ACC112 (cell line): ENCODE results near the gene ARHGAP15.

ENCODE experiments used
- H2AFZ ChIP-seq: fragments of 200-600 bp; sonication (generic); one replicate; pipeline ENCODE4 v1.6.0; 2017; ENCODE audit warnings: antibody characterized with exemption, low read length; ENCODE audit not compliant: unreplicated experiment
- H3K27ac ChIP-seq: fragments of 200-600 bp; sonication (generic); 2 replicates; pipeline ENCODE4 v1.5.1; 2014; ENCODE audit warnings: low read depth, mild to moderate bottlenecking, antibody characterized with exemption, low read length, moderate library complexity
- H3K27me3 ChIP-seq: fragments of 200-600 bp; sonication (generic); 2 replicates; pipeline ENCODE4 v1.6.1; 2014; ENCODE audit warnings: mild to moderate bottlenecking, antibody characterized with exemption, low read length, moderate library complexity, mixed read lengths; ENCODE audit not compliant: insufficient read depth
- H3K36me3 ChIP-seq: fragments of 200-600 bp; sonication (generic); 2 replicates; pipeline ENCODE4 v1.6.1; 2016; ENCODE audit warnings: mild to moderate bottlenecking, antibody characterized with exemption, low read length, moderate library complexity, mixed read lengths; ENCODE audit not compliant: insufficient read depth
- H3K4me1 ChIP-seq: fragments of 200-600 bp; sonication (generic); one replicate; pipeline ENCODE4 v1.6.1; 2016; ENCODE audit warnings: low read length, mixed read lengths; ENCODE audit not compliant: insufficient read depth, unreplicated experiment, control insufficient read depth
- H3K4me3 ChIP-seq: fragments of 200-600 bp; sonication (generic); 2 replicates; pipeline ENCODE4 v1.5.1; 2014; ENCODE audit warnings: mild to moderate bottlenecking, low read depth, low read length
- H3K79me2 ChIP-seq: fragments of 200-600 bp; sonication (generic); one replicate; pipeline ENCODE4 v1.6.0; 2016; ENCODE audit warnings: low read length; ENCODE audit not compliant: control insufficient read depth, unreplicated experiment, insufficient read depth

The ARHGAP15 gene

GRCh38 chr2:143341478-143341877, 212.3 kb downstream of the ARHGAP15 start:
- Histone ChIP-seq H3K4me3 (no peak overlapping the region), H3K27ac (no peak overlapping the region), H3K36me3 (no peaks in the 10 kb centered on the region), H3K4me1 (no peaks in the 10 kb centered on the region), H3K27me3 (no peaks in the 10 kb centered on the region), H3K79me2 (no peaks in the 10 kb centered on the region), H2AFZ (no peak overlapping the region)

- Histone ChIP-seq H3K4me1 (no peaks in the 10 kb centered on the region), H3K36me3 (no peaks in the 10 kb centered on the region), H3K27me3 (no peaks in the 10 kb centered on the region), H2AFZ (no peak overlapping the region), H3K27ac (no peak overlapping the region), H3K79me2 (no peaks in the 10 kb centered on the region), H3K4me3 (no peak overlapping the region)
These were observed 215.6 kb downstream of the ARHGAP15 start for GRCh38 chr2:143344780-143345179.

GRCh38 chr2:143345887-143346787, 216.9 kb downstream of the ARHGAP15 start:
- no peak overlapping the region for H3K4me3 ChIP-seq
- no peaks in the 10 kb centered on the region for H3K27me3 ChIP-seq
- no peaks in the 10 kb centered on the region for H3K79me2 ChIP-seq
- H3K27ac ChIP-seq, result no peak overlapping the region
- H3K36me3 ChIP-seq, result no peaks in the 10 kb centered on the region
- no peak overlapping the region for H2AFZ ChIP-seq
- no peaks in the 10 kb centered on the region for H3K4me1 ChIP-seq

GRCh38 chr2:143347271-143347695, 218.1 kb downstream of the ARHGAP15 start:
- Histone ChIP-seq H3K36me3 (no peaks in the 10 kb centered on the region), H3K27me3 (no peaks in the 10 kb centered on the region), H3K27ac (no peak overlapping the region), H3K4me3 (no peak overlapping the region), H2AFZ (no peak overlapping the region), H3K79me2 (no peaks in the 10 kb centered on the region), H3K4me1 (no peaks in the 10 kb centered on the region)

- no peak overlapping the region for H3K27ac ChIP-seq
- no peaks in the 10 kb centered on the region for H3K79me2 ChIP-seq
- H2AFZ ChIP-seq, result no peak overlapping the region
- H3K4me1 ChIP-seq, result no peaks in the 10 kb centered on the region
- H3K4me3 ChIP-seq, result no peak overlapping the region
- H3K27me3 ChIP-seq, result no peaks in the 10 kb centered on the region
- H3K36me3 ChIP-seq, result no peaks in the 10 kb centered on the region
These were observed 218.7 kb downstream of the ARHGAP15 start for GRCh38 chr2:143347901-143348414.

GRCh38 chr2:143354050-143354750, 225.0 kb downstream of the ARHGAP15 start:
- Histone ChIP-seq H3K79me2 (no peaks in the 10 kb centered on the region), H3K27me3 (no peaks in the 10 kb centered on the region)

GRCh38 chr2:143355870-143356269, 226.7 kb downstream of the ARHGAP15 start:
- Histone ChIP-seq H3K4me1 (no peaks in the 10 kb centered on the region), H3K27ac (no peak overlapping the region), H3K36me3 (no peaks in the 10 kb centered on the region), H3K27me3 (no peaks in the 10 kb centered on the region), H3K79me2 (no peaks in the 10 kb centered on the region), H3K4me3 (no peak overlapping the region), H2AFZ (no peak overlapping the region)

More at GRCh38 chr2:143354050-143354750, 225.0 kb downstream of the ARHGAP15 start:
- no peak overlapping the region for H3K4me3 ChIP-seq
- H3K27ac ChIP-seq, result no peak overlapping the region
- no peaks in the 10 kb centered on the region for H3K4me1 ChIP-seq
- no peaks in the 10 kb centered on the region for H3K36me3 ChIP-seq
- no peak overlapping the region for H2AFZ ChIP-seq

- H3K4me3 ChIP-seq, result no peak overlapping the region
- no peaks in the 10 kb centered on the region for H3K36me3 ChIP-seq
- no peak overlapping the region for H3K27ac ChIP-seq
These were observed 227.1 kb downstream of the ARHGAP15 start for GRCh38 chr2:143356336-143356735.

GRCh38 chr2:143356736-143357446, 227.7 kb downstream of the ARHGAP15 start:
- Histone ChIP-seq H3K27me3 (no peaks in the 10 kb centered on the region), H3K4me3 (no peak overlapping the region), H3K4me1 (no peaks in the 10 kb centered on the region), H2AFZ (no peak overlapping the region), H3K79me2 (no peaks in the 10 kb centered on the region), H3K27ac (no peak overlapping the region), H3K36me3 (no peaks in the 10 kb centered on the region)

More at GRCh38 chr2:143356336-143356735, 227.1 kb downstream of the ARHGAP15 start:
- Histone ChIP-seq H3K4me1 (no peaks in the 10 kb centered on the region), H2AFZ (no peak overlapping the region), H3K27me3 (no peaks in the 10 kb centered on the region), H3K79me2 (no peaks in the 10 kb centered on the region)

- H3K79me2 ChIP-seq, result no peaks in the 10 kb centered on the region
- H3K4me3 ChIP-seq, result no peak overlapping the region
- no peak overlapping the region for H3K27ac ChIP-seq
- H3K4me1 ChIP-seq, result no peaks in the 10 kb centered on the region
- no peaks in the 10 kb centered on the region for H3K36me3 ChIP-seq
- no peak overlapping the region for H2AFZ ChIP-seq
- H3K27me3 ChIP-seq, result no peaks in the 10 kb centered on the region
These were observed 228.7 kb downstream of the ARHGAP15 start for GRCh38 chr2:143357966-143358365.
